Osteoblast (primary cell): Measurements from ENCODE around the gene FKTN. TPM values are rescaled to one million over a fixed set of nuclear protein-coding genes. Genes with fewer than 3 reads are reported as not detected.

ENCODE experiments used
- DNase-seq: peaks from one replicate; pipeline ENCODE4 v3.0.0; 2011; ENCODE audit warnings: low spot score, mixed read lengths; ENCODE audit not compliant: insufficient read length; ENCODE audit errors: missing footprints
- H2AFZ ChIP-seq: 2 replicates; pipeline ENCODE4 v1.6.0; 2011; ENCODE audit warnings: mild to moderate bottlenecking, low read length
- H3K27ac ChIP-seq: 2 replicates; pipeline ENCODE4 v1.5.1; 2011; ENCODE audit warnings: mild to moderate bottlenecking, low read depth, low read length, moderate library complexity
- H3K27me3 ChIP-seq: 2 replicates; pipeline ENCODE4 v1.6.0; 2012; ENCODE audit warnings: mild to moderate bottlenecking, control low read depth, inconsistent platforms, low read length, moderate library complexity; ENCODE audit not compliant: insufficient read depth
- H3K36me3 ChIP-seq: 2 replicates; pipeline ENCODE4 v1.5.1; 2011; ENCODE audit warnings: mild to moderate bottlenecking, low read length, control low read depth, moderate library complexity; ENCODE audit not compliant: insufficient read depth
- H3K4me1 ChIP-seq: 2 replicates; pipeline ENCODE4 v1.5.1; 2011; ENCODE audit warnings: mild to moderate bottlenecking, low read length, control low read depth, moderate library complexity; ENCODE audit not compliant: insufficient read depth
- H3K4me2 ChIP-seq: 2 replicates; pipeline ENCODE4 v1.6.0; 2011; ENCODE audit warnings: mild to moderate bottlenecking, low read length; ENCODE audit not compliant: insufficient read depth
- H3K4me3 ChIP-seq: fragments of 200-600 bp; sonication (generic); 3 replicates; pipeline ENCODE4 v1.5.1; 2012; ENCODE audit warnings: mild to moderate bottlenecking, low read length, inconsistent platforms; ENCODE audit not compliant: insufficient read depth
- H3K79me2 ChIP-seq: 2 replicates; pipeline ENCODE4 v1.6.0; 2012; ENCODE audit warnings: mild to moderate bottlenecking, low read length, control low read depth, inconsistent platforms; ENCODE audit not compliant: insufficient read depth
- H3K9me3 ChIP-seq: 2 replicates; pipeline ENCODE4 v1.5.1; 2011; ENCODE audit warnings: low read depth, low read length, control low read depth
- H4K20me1 ChIP-seq: 2 replicates; pipeline ENCODE4 v1.6.0; 2012; ENCODE audit warnings: mild to moderate bottlenecking, low read length, control low read depth; ENCODE audit not compliant: insufficient read depth
- CTCF ChIP-seq: IDR thresholded peaks from 2 replicates; pipeline ENCODE4 v1.5.1; 2011; ENCODE audit warnings: mild to moderate bottlenecking, low read depth, low read length, moderate library complexity; ENCODE audit errors: extremely low read depth
- total RNA-seq: library from RNA; depleted of rRNA; stranded (reverse); fragments of >200 nt; gene quantifications from 2 replicates; pipeline ENCODE4 v1.2.3, GENCODE V29; 2012

Gene FKTN
- total RNA-seq, 1 donor = 21.0 TPM

GRCh38 chr9:105535920-105536668 is 21.8 kb upstream of the FKTN start:
- DNase-seq = no peak
- H3K9me3 ChIP-seq = no peaks in the 10 kb centered on the region
- H3K27ac ChIP-seq = no peak overlapping the region
- no peaks in the 10 kb centered on the region for H3K79me2 ChIP-seq
- H3K4me2 ChIP-seq = no peak overlapping the region
- no peaks in the 10 kb centered on the region for H3K4me1 ChIP-seq
- no peak overlapping the region for H3K4me3 ChIP-seq
- no peak overlapping the region for H2AFZ ChIP-seq
- no peaks in the 10 kb centered on the region for H3K27me3 ChIP-seq
- no peaks in the 10 kb centered on the region for H4K20me1 ChIP-seq
- peaks cover 7% of the 10 kb centered on the region for H3K36me3 ChIP-seq
- no peak for TF ChIP-seq CTCF

- Histone ChIP-seq H2AFZ (no peak overlapping the region), H3K79me2 (no peaks in the 10 kb centered on the region), H3K27ac (no peak overlapping the region), H3K27me3 (no peaks in the 10 kb centered on the region), H3K9me3 (no peaks in the 10 kb centered on the region), H3K4me1 (no peaks in the 10 kb centered on the region), H3K4me2 (no peak overlapping the region), H4K20me1 (no peaks in the 10 kb centered on the region), H3K36me3 (peaks cover 3% of the 10 kb centered on the region), H3K4me3 (no peak overlapping the region)
- DNase-seq = no peak
- TF ChIP-seq CTCF = peak; percentile 7
These were observed 18.5 kb upstream of the FKTN start for GRCh38 chr9:105539452-105539851.

GRCh38 chr9:105541838-105542237 is 16.1 kb upstream of the FKTN start:
- Histone ChIP-seq H3K4me2 (no peak overlapping the region), H2AFZ (no peak overlapping the region), H3K4me3 (no peak overlapping the region), H3K36me3 (no peaks in the 10 kb centered on the region), H4K20me1 (no peaks in the 10 kb centered on the region), H3K27me3 (no peaks in the 10 kb centered on the region), H3K9me3 (no peaks in the 10 kb centered on the region), H3K79me2 (no peaks in the 10 kb centered on the region), H3K27ac (no peak overlapping the region), H3K4me1 (no peaks in the 10 kb centered on the region)
- no peak for DNase-seq
- no peak for TF ChIP-seq CTCF

- TF ChIP-seq CTCF = no peak
- H3K79me2 ChIP-seq = peaks cover 11% of the 10 kb centered on the region
- no peak overlapping the region for H3K4me2 ChIP-seq
- H3K27ac ChIP-seq = no peak overlapping the region
- H3K9me3 ChIP-seq = no peaks in the 10 kb centered on the region
- no peak overlapping the region for H3K4me3 ChIP-seq
- no peaks in the 10 kb centered on the region for H4K20me1 ChIP-seq
- H3K4me1 ChIP-seq = peaks cover 8% of the 10 kb centered on the region
- H2AFZ ChIP-seq = no peak overlapping the region
- H3K27me3 ChIP-seq = peaks cover 3% of the 10 kb centered on the region
- no peaks in the 10 kb centered on the region for H3K36me3 ChIP-seq
- no peak for DNase-seq
These were observed 3.9 kb upstream of the FKTN start for GRCh38 chr9:105554042-105554441.
